ENCODE data around the gene C1QTNF9. TPM values are rescaled to one million over a fixed set of nuclear protein-coding genes. Genes with fewer than 3 reads are reported as not detected.

Gene C1QTNF9
- polyA plus RNA-seq, 1 donor (not counting 4 experiments of a cell fraction or from before 2014, with no cell fraction given) = not detected

DNA sequence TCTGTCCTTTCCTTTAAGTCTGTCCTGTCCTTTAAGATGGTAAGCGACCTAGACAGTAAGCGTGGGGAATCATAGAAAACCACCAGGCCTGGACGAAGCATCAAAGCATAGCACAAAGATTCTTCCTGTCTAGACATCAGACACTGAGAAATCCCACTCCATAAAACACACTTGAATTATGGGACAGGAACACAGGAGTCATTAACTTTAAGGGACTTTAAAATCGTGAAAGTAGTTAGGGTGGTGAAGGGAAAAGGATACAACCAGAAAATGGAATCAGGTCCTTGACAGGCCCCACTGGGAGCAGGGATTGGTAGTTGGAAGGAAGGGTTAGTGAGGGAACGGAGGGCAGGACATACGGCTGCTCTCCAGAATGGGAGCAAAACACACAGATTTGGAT lies 31.6 kb upstream of the C1QTNF9 start:
- no peak overlapping the region for H3K9ac ChIP-seq (ENCODE audit: control insufficient read depth, extremely low read depth, insufficient read depth, low read length)
- no peaks in the 10 kb centered on the region for H3K36me3 ChIP-seq (ENCODE audit: control insufficient read depth in 2 of 2, extremely low read depth in 1 of 2, insufficient read depth in 2 of 2, low read length in 2 of 2)
- no peaks in the 10 kb centered on the region for H3K79me2 ChIP-seq (ENCODE audit: control insufficient read depth, insufficient read depth, low read length)
- H4K20me1 ChIP-seq (ENCODE audit: control insufficient read depth, extremely low read depth, insufficient read depth, low read length) = no peaks in the 10 kb centered on the region
- no peaks in the 10 kb centered on the region for H3K27me3 ChIP-seq (ENCODE audit: control insufficient read depth, extremely low read depth, insufficient read depth, low read length)
- no peaks in the 10 kb centered on the region for H3K9me1 ChIP-seq (ENCODE audit: control insufficient read depth, extremely low read depth, insufficient read depth, low read length)
- FAIRE-seq (no peak), DNase-seq (ENCODE audit: low read depth, low spot score) (no peak)
- H3K4me3 ChIP-seq (ENCODE audit: control insufficient read depth in 2 of 3, extremely low read depth in 1 of 3, insufficient read depth in 2 of 3, low read depth in 1 of 3, low read length in 3 of 3) = no peak overlapping the region
- dilution Hi-C loops (cut with MboI; ENCODE audit: extremely low pct_ligation_motif_present, low sequenced_read_pairs) = no loop called here
- TF ChIP-seq, protein P1, sequence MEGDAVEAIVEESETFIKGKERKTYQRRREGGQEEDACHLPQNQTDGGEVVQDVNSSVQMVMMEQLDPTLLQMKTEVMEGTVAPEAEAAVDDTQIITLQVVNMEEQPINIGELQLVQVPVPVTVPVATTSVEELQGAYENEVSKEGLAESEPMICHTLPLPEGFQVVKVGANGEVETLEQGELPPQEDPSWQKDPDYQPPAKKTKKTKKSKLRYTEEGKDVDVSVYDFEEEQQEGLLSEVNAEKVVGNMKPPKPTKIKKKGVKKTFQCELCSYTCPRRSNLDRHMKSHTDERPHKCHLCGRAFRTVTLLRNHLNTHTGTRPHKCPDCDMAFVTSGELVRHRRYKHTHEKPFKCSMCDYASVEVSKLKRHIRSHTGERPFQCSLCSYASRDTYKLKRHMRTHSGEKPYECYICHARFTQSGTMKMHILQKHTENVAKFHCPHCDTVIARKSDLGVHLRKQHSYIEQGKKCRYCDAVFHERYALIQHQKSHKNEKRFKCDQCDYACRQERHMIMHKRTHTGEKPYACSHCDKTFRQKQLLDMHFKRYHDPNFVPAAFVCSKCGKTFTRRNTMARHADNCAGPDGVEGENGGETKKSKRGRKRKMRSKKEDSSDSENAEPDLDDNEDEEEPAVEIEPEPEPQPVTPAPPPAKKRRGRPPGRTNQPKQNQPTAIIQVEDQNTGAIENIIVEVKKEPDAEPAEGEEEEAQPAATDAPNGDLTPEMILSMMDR (optimal IDR thresholded peaks at IDR 0.05 in 1 of 3, IDR thresholded peaks at IDR 0.05 in 1 of 3, conservative IDR thresholded peaks at IDR 0.05 in 1 of 3; ENCODE audit: extremely low read depth in 1 of 3, insufficient read depth in 2 of 3, low read length in 3 of 3) = no peak
- no peak for TF ChIP-seq EZH2 (IDR thresholded peaks at IDR 0.05; ENCODE audit: low read length)
- H3K4me2 ChIP-seq (ENCODE audit: control insufficient read depth, extremely low read depth, insufficient read depth, low read depth, low read length) = no peak overlapping the region
- H3K9me3 ChIP-seq (ENCODE audit: control insufficient read depth, low read depth, low read length) = no peaks in the 10 kb centered on the region
- H2AFZ ChIP-seq (ENCODE audit: control insufficient read depth, low read length) = no peak overlapping the region
- H3K4me1 ChIP-seq (ENCODE audit: control insufficient read depth, extremely low read depth, insufficient read depth, low read length) = peaks cover 8% of the 10 kb centered on the region
- no peak overlapping the region for H3K27ac ChIP-seq (ENCODE audit: control insufficient read depth, insufficient read depth, low read length)

DNA sequence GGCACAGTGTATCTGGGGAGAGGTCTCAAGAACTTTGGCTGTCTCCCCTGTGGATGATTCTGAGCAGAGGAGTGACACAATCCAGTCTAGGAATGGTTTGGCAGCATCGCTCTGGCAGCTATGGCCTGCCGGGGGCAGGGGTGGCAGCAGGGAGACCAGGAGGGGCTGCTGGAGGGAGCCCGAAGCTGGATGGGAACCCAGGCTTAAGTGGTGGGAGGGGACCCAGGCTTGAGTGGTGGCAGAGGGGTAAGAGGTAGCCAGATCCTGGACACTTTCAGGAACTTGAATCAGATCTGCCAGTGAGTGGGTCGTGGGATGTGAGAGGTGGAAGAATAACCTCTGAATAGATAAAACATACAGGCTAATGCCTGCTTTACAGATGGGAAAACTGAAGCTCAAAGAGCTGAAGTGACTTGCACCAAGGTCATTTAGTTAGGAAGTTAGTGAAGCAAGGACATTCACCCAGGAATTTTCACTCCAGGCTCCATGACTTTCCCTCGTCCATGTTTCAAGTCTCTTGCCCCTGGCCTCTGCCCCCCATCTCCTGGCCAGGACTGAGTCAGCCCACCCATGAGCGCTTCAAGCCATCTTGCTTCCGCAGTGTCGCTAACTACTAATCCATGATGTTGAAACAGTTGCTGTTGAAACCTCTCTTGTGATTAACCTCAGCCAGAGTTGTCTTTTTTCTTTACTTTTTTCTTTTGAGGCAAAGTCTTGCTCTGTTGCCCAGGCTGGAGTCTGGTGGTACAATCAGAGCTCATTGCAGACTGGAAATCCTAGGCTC lies 29.9 kb upstream of the C1QTNF9 start:
- dilution Hi-C loops (cut with MboI; ENCODE audit: extremely low pct_ligation_motif_present, low sequenced_read_pairs) = no loop called here
- Histone ChIP-seq H3K9ac (ENCODE audit: control insufficient read depth, extremely low read depth, insufficient read depth, low read length) (no peak overlapping the region), H3K9me1 (ENCODE audit: control insufficient read depth, extremely low read depth, insufficient read depth, low read length) (no peaks in the 10 kb centered on the region), H3K79me2 (ENCODE audit: control insufficient read depth, insufficient read depth, low read length) (no peaks in the 10 kb centered on the region), H3K36me3 (ENCODE audit: control insufficient read depth in 2 of 2, extremely low read depth in 1 of 2, insufficient read depth in 2 of 2, low read length in 2 of 2) (no peaks in the 10 kb centered on the region), H3K9me3 (ENCODE audit: control insufficient read depth, low read depth, low read length) (no peaks in the 10 kb centered on the region), H4K20me1 (ENCODE audit: control insufficient read depth, extremely low read depth, insufficient read depth, low read length) (no peaks in the 10 kb centered on the region), H3K4me1 (ENCODE audit: control insufficient read depth, extremely low read depth, insufficient read depth, low read length) (peaks cover 2% of the 10 kb centered on the region), H3K4me2 (ENCODE audit: control insufficient read depth, extremely low read depth, insufficient read depth, low read depth, low read length) (no peak overlapping the region), H3K4me3 (ENCODE audit: control insufficient read depth in 2 of 3, extremely low read depth in 1 of 3, insufficient read depth in 2 of 3, low read depth in 1 of 3, low read length in 3 of 3) (no peak overlapping the region), H3K27me3 (ENCODE audit: control insufficient read depth, extremely low read depth, insufficient read depth, low read length) (no peaks in the 10 kb centered on the region), H3K27ac (ENCODE audit: control insufficient read depth, insufficient read depth, low read length) (no peak overlapping the region), H2AFZ (ENCODE audit: control insufficient read depth, low read length) (no peak overlapping the region)
- FAIRE-seq (no peak), DNase-seq (ENCODE audit: low read depth, low spot score) (no peak)
- no peak for TF ChIP-seq EZH2 (IDR thresholded peaks at IDR 0.05; ENCODE audit: low read length)
- TF ChIP-seq, protein P1 (optimal IDR thresholded peaks at IDR 0.05 in 1 of 3, IDR thresholded peaks at IDR 0.05 in 1 of 3, conservative IDR thresholded peaks at IDR 0.05 in 1 of 3; ENCODE audit: extremely low read depth in 1 of 3, insufficient read depth in 2 of 3, low read length in 3 of 3) = no peak
